PC-3 (cell line): ENCODE results near the gene ACRV1. TPM values are rescaled to one million over a fixed set of nuclear protein-coding genes. Genes with fewer than 3 reads are reported as not detected.

ENCODE experiments used
- ATAC-seq: fragments of 200-7000 bp; cut with Tn5 transposase; 2 replicates; pipeline ENCODE4 v1.9.1; 2020; ENCODE audit warnings: mild to moderate bottlenecking, moderate library complexity
- BruUV-seq: library from RNA; stranded (reverse); fragments of 400-500 nt; replicated peaks from 2 replicates; lab custom pipeline; 2021; lab: Mats Ljungman, UMichigan
- CTCF ChIA-PET: fragments of 300-600 bp; sonication (Branson Sonifier 250); formaldehyde crosslinking; loops from one replicate; lab custom pipeline; 2022; ENCODE audit warnings: antibody characterized with exemption; lab: Charles Lee
- POLR2A ChIA-PET: fragments of 300-600 bp; sonication (Branson Sonifier 250); formaldehyde crosslinking; loops from one replicate; lab custom pipeline; 2022; ENCODE audit warnings: antibody characterized with exemption; ENCODE audit not compliant: unreplicated experiment; lab: Charles Lee
- DNase-seq: peaks from one replicate; pipeline ENCODE4 v3.0.0-alpha.2; 2015
- H2AFZ ChIP-seq: fragments of 300-600 bp; sonication (generic); 2 replicates; pipeline ENCODE4 v1.6.0; 2016; ENCODE audit warnings: antibody characterized with exemption, low read length
- H3F3A ChIP-seq: fragments of 300-600 bp; sonication (generic); one replicate; pipeline ENCODE4 v1.6.0; 2017; ENCODE audit warnings: antibody characterized with exemption, low read length, control low read depth, mild to moderate bottlenecking; ENCODE audit not compliant: unreplicated experiment
- H3K27ac ChIP-seq: fragments of 300-600 bp; sonication (generic); 2 replicates; pipeline ENCODE4 v1.5.1; 2016; ENCODE audit warnings: mild to moderate bottlenecking, low read length
- H3K27me3 ChIP-seq: fragments of 300-600 bp; sonication (generic); 2 replicates; pipeline ENCODE4 v1.6.1; 2016; ENCODE audit warnings: low read length, mixed read lengths
- H3K36me3 ChIP-seq: fragments of 300-600 bp; sonication (generic); 2 replicates; pipeline ENCODE4 v1.6.1; 2016; ENCODE audit warnings: low read depth, mixed run types, low read length, mixed read lengths
- H3K4me1 ChIP-seq: fragments of 300-600 bp; sonication (generic); 2 replicates; pipeline ENCODE4 v1.5.1; 2016; ENCODE audit warnings: low read length; ENCODE audit not compliant: insufficient read depth
- H3K4me2 ChIP-seq: fragments of 300-600 bp; sonication (generic); 2 replicates; pipeline ENCODE4 v1.6.0; 2016; ENCODE audit warnings: low read length
- H3K4me3 ChIP-seq: fragments of 300-600 bp; sonication (generic); 2 replicates; pipeline ENCODE4 v1.5.1; 2016; ENCODE audit warnings: mild to moderate bottlenecking, low read length, mixed read lengths
- H3K79me2 ChIP-seq: fragments of 300-600 bp; sonication (generic); 2 replicates; pipeline ENCODE4 v1.6.1; 2017; ENCODE audit warnings: low read length, mixed read lengths
- H3K9ac ChIP-seq: fragments of 300-600 bp; sonication (generic); 2 replicates; pipeline ENCODE4 v1.6.0; 2016; ENCODE audit warnings: mild to moderate bottlenecking, low read length
- H3K9me2 ChIP-seq: fragments of 300-600 bp; sonication (generic); replicated peaks from 2 replicates; pipeline ENCODE4 v1.6.1; 2016; ENCODE audit warnings: mixed run types, low read length, mixed read lengths
- H3K9me3 ChIP-seq: fragments of 300-600 bp; sonication (generic); 2 replicates; pipeline ENCODE4 v1.6.1; 2016; ENCODE audit warnings: low read length, mixed read lengths
- H4K20me1 ChIP-seq: fragments of 300-600 bp; sonication (generic); 2 replicates; pipeline ENCODE4 v1.6.1; 2016; ENCODE audit warnings: low read length, mixed read lengths
- CTCF ChIP-seq: fragments of 300-600 bp; sonication (generic); conservative IDR thresholded peaks from 2 replicates; pipeline ENCODE4 v1.5.1; 2017; ENCODE audit warnings: antibody characterized with exemption, low read depth, mild to moderate bottlenecking, low read length
- EZH2 ChIP-seq: fragments of 300-600 bp; sonication (generic); IDR thresholded peaks from one replicate; pipeline ENCODE4 v1.6.1; 2017; ENCODE audit warnings: antibody characterized with exemption, mild to moderate bottlenecking, low read length; ENCODE audit not compliant: unreplicated experiment
- EZH2phosphoT487 ChIP-seq: fragments of 300-600 bp; sonication (generic); IDR thresholded peaks from 2 replicates; pipeline ENCODE4 v1.6.1; 2018; ENCODE audit warnings: mild to moderate bottlenecking, antibody characterized with exemption, low read length, borderline replicate concordance
- intact Hi-C: fragments of 100-400 bp; cut with micrococcal nuclease; formaldehyde crosslinking; loops from 2 replicates; pipeline ENCODE4 v1.9.0; 2023
- total RNA-seq: library from RNA; depleted of rRNA; stranded (reverse); fragments of >200 nt; gene quantifications from 2 replicates; pipeline ENCODE4 v1.2.3, GENCODE V29; 2014

ACRV1 gene
- total RNA-seq, 1 experiment from 2014 or later = not detected

- Histone ChIP-seq H3K4me3 (peak overlapping the region; percentile 80), H3F3A (peaks cover 3% of the 10 kb centered on the region), H3K9me2 (no peaks in the 10 kb centered on the region), H3K4me2 (peak overlapping the region; percentile 92), H3K79me2 (peaks cover 26% of the 10 kb centered on the region), H3K36me3 (peaks cover 27% of the 10 kb centered on the region; the same call in 1 of the 2 replicates), H3K27ac (peak overlapping the region; percentile 89), H3K27me3 (no peaks in the 10 kb centered on the region), H3K9ac (peak overlapping the region; percentile 89), H4K20me1 (no peaks in the 10 kb centered on the region), H3K9me3 (no peaks in the 10 kb centered on the region), H3K4me1 (peaks cover 34% of the 10 kb centered on the region), H2AFZ (peak overlapping the region; percentile 81)
- no TSS peak for BruUV-seq
- ATAC-seq (peak; percentile 65), DNase-seq (peak; percentile 96)
- intact Hi-C loops = loop anchor here (1.0 to 5.0 kb wide), 3 partner anchors 33 to 262 kb away; partner anchors contain the start of genes HYLS1 and STT3A
- POLR2A ChIA-PET = no interaction called here
- CTCF ChIA-PET = interaction anchor here (0.5 kb wide), 1 partner anchor 638 kb away, joined by 4 read pairs; no protein-coding TSS in a partner anchor
- TF ChIP-seq EZH2phosphoT487 (no peak), CTCF (no peak), EZH2 (no peak)
These were observed 54.9 kb downstream of the ACRV1 start for GRCh38 chr11:125625630-125626287.

GRCh38 chr11:125625225-125625629 is 55.4 kb downstream of the ACRV1 start:
- Histone ChIP-seq H3K9me3 (no peaks in the 10 kb centered on the region), H3K4me3 (peak overlapping the region; percentile 80), H3K27me3 (no peaks in the 10 kb centered on the region), H3K79me2 (peaks cover 26% of the 10 kb centered on the region), H3K36me3 (peaks cover 31% of the 10 kb centered on the region), H2AFZ (peak overlapping the region; percentile 81), H3K9ac (peak overlapping the region; percentile 89), H3K9me2 (no peaks in the 10 kb centered on the region), H3K27ac (peak overlapping the region; percentile 89), H4K20me1 (no peaks in the 10 kb centered on the region), H3F3A (peaks cover 3% of the 10 kb centered on the region), H3K4me2 (peak overlapping the region; percentile 92), H3K4me1 (peaks cover 34% of the 10 kb centered on the region)
- CTCF ChIA-PET = no interaction called here
- TF ChIP-seq EZH2 (no peak), CTCF (no peak), EZH2phosphoT487 (no peak)
- TSS peak; percentile 93 for BruUV-seq
- POLR2A ChIA-PET = interaction anchor here (0.6 kb wide), 1 partner anchor 262 kb away, joined by 4 read pairs; the partner anchor contains the start of gene HYLS1
- ATAC-seq (peak; percentile 12; the same call in 1 of the 2 replicates), DNase-seq (no peak)
- intact Hi-C loops = loop anchor here (1.0 to 5.0 kb wide), 2 partner anchors 33 to 262 kb away; partner anchors contain the start of genes HYLS1 and STT3A
